C4-2B (cell line): ENCODE results near the gene CABP2.

ENCODE experiments used
- CTCF ChIP-seq: fragments of 450-650 bp; conservative IDR thresholded peaks from 2 replicates; pipeline ENCODE4 v1.5.1; 2017; ENCODE audit warnings: mild to moderate bottlenecking
- ZFX ChIP-seq: fragments of 450-650 bp; IDR thresholded peaks from 2 replicates; pipeline ENCODE4 v1.6.1; 2017

GRCh38 chr11:67562963-67563704 lies 39.9 kb upstream of the CABP2 start:
- TF ChIP-seq CTCF (no peak), ZFX (no peak)
